ENCODE results near the gene PPP2R5C.

- TF ChIP-seq POLR2AphosphoS5 (IDR thresholded peaks at IDR 0.05; ENCODE audit: insufficient read depth, low read depth, low read length) (no peak), CTCF (IDR thresholded peaks at IDR 0.05; ENCODE audit: extremely low read depth in 1 of 2, insufficient read depth in 1 of 2, low read depth in 1 of 2, low read length in 2 of 2) (no peak), EZH2 (IDR thresholded peaks at IDR 0.05; ENCODE audit: borderline replicate concordance, low read depth, low read length, severe bottlenecking) (no peak), POLR2A (IDR thresholded peaks at IDR 0.05; ENCODE audit: low read depth, low read length) (no peak), MAX (IDR thresholded peaks at IDR 0.05; ENCODE audit: insufficient read depth, insufficient read length) (no peak), GATA2 (IDR thresholded peaks at IDR 0.05; ENCODE audit: insufficient read depth, insufficient read length, low read depth, low read length) (no peak), MYC (IDR thresholded peaks at IDR 0.05; ENCODE audit: low read depth, low read length) (no peak), JUN (IDR thresholded peaks at IDR 0.05; ENCODE audit: borderline replicate concordance, insufficient read depth, insufficient read length, low read depth) (no peak)
Observed at GRCh38 chr14:101774814-101775213, 13.3 kb downstream of the PPP2R5C start.
